Stimulated activated CD4-positive, alpha-beta T cell treated with anti-CD3 and anti-CD28 coated beads, Interleukin-1b, Interleukin-23, amount 100 ng/mL, for 48 hours (primary cell): Measurements from ENCODE around the gene C19orf44.
A peak's percentile ranks its signal among the peaks of the same experiment; 100 is the strongest.

ENCODE experiments used
- DNase-seq: peaks from one replicate; pipeline ENCODE4 v3.0.0-alpha.2; 2020

The C19orf44 gene

GRCh38 chr19:16518483-16519229 is 22.5 kb downstream of the C19orf44 start:
- no peak for DNase-seq

GRCh38 chr19:16519230-16519687 is 23.1 kb downstream of the C19orf44 start:
- DNase-seq = no peak

GRCh38 chr19:16520074-16520973 is 24.1 kb downstream of the C19orf44 start:
- no peak for DNase-seq

- DNase-seq = no peak
Measured at GRCh38 chr19:16520986-16521624, 24.9 kb downstream of the C19orf44 start.

GRCh38 chr19:16521715-16522289 is 25.6 kb downstream of the C19orf44 start:
- DNase-seq = no peak

GRCh38 chr19:16522559-16523377 is 26.6 kb downstream of the C19orf44 start:
- DNase-seq = no peak

- DNase-seq = no peak
Measured at GRCh38 chr19:16524991-16525734, 29.0 kb downstream of the C19orf44 start.

GRCh38 chr19:16525751-16526481 is 29.7 kb downstream of the C19orf44 start:
- no peak for DNase-seq

- DNase-seq = no peak
Measured at GRCh38 chr19:16527334-16527935, 31.2 kb downstream of the C19orf44 start.

GRCh38 chr19:16527971-16528521 is 31.9 kb downstream of the C19orf44 start:
- DNase-seq = peak; percentile 45

GRCh38 chr19:16529466-16530144 is 33.4 kb downstream of the C19orf44 start:
- DNase-seq = no peak

- DNase-seq = no peak
Measured at GRCh38 chr19:16530540-16531379, 34.6 kb downstream of the C19orf44 start.

GRCh38 chr19:16531380-16531669 is 35.1 kb downstream of the C19orf44 start:
- no peak for DNase-seq

GRCh38 chr19:16532440-16533234 is 36.4 kb downstream of the C19orf44 start:
- DNase-seq = no peak

GRCh38 chr19:16535381-16535780 is 39.2 kb downstream of the C19orf44 start:
- no peak for DNase-seq

GRCh38 chr19:16536130-16536529 is 39.9 kb downstream of the C19orf44 start:
- DNase-seq = no peak

GRCh38 chr19:16537111-16537510 is 40.9 kb downstream of the C19orf44 start:
- DNase-seq = no peak

- DNase-seq = no peak
Measured at GRCh38 chr19:16540948-16541347, 44.8 kb downstream of the C19orf44 start.
